Stimulated activated CD4-positive, alpha-beta T cell treated with anti-CD3 and anti-CD28 coated beads, Interleukin-15, amount 100 ng/mL, for 24 hours (primary cell): ENCODE data around the gene ATXN1.

ENCODE experiments used
- DNase-seq: peaks from one replicate; pipeline ENCODE4 v3.0.0-alpha.2; 2020

ATXN1 gene

GRCh38 chr6:16345449-16346330 lies 415.6 kb downstream of the ATXN1 start:
- DNase-seq, result no peak

- no peak for DNase-seq
These were observed 416.5 kb downstream of the ATXN1 start for GRCh38 chr6:16344756-16345155.

GRCh38 chr6:16343593-16343992 lies 417.7 kb downstream of the ATXN1 start:
- DNase-seq, result no peak

- DNase-seq, result no peak
These were observed 422.0 kb downstream of the ATXN1 start for GRCh38 chr6:16339265-16339587.

- no peak for DNase-seq
These were observed 422.5 kb downstream of the ATXN1 start for GRCh38 chr6:16338577-16339264.

- DNase-seq, result no peak
These were observed 423.8 kb downstream of the ATXN1 start for GRCh38 chr6:16337295-16337975.

- no peak for DNase-seq
These were observed 424.4 kb downstream of the ATXN1 start for GRCh38 chr6:16336911-16337294.

- DNase-seq, result no peak
These were observed 425.0 kb downstream of the ATXN1 start for GRCh38 chr6:16336056-16336818.

GRCh38 chr6:16335176-16335575 lies 426.1 kb downstream of the ATXN1 start:
- DNase-seq, result no peak

GRCh38 chr6:16334671-16335070 lies 426.6 kb downstream of the ATXN1 start:
- no peak for DNase-seq

GRCh38 chr6:16333580-16333979 lies 427.7 kb downstream of the ATXN1 start:
- DNase-seq, result no peak

- peak; percentile 85 for DNase-seq
These were observed 429.1 kb downstream of the ATXN1 start for GRCh38 chr6:16332175-16332542.

- peak; percentile 76 for DNase-seq
These were observed 429.7 kb downstream of the ATXN1 start for GRCh38 chr6:16331384-16332174.

GRCh38 chr6:16329233-16329632 lies 432.0 kb downstream of the ATXN1 start:
- no peak for DNase-seq

GRCh38 chr6:16327777-16328325 lies 433.4 kb downstream of the ATXN1 start:
- no peak for DNase-seq

- DNase-seq, result no peak
These were observed 434.1 kb downstream of the ATXN1 start for GRCh38 chr6:16326971-16327776.

GRCh38 chr6:16326531-16326930 lies 434.7 kb downstream of the ATXN1 start:
- no peak for DNase-seq

- no peak for DNase-seq
These were observed 436.5 kb downstream of the ATXN1 start for GRCh38 chr6:16324606-16325225.

- no peak for DNase-seq
These were observed 437.1 kb downstream of the ATXN1 start for GRCh38 chr6:16324184-16324583.

- DNase-seq, result peak; percentile 82
These were observed 438.5 kb downstream of the ATXN1 start for GRCh38 chr6:16322666-16323312.
